ENCODE data around the gene CBX1.
"Not testable (repeated sequence)": the region's sequence is repeated elsewhere in the genome, so short reads cannot be mapped to it uniquely, and the experiment has no call there.

CBX1 gene

DNA sequence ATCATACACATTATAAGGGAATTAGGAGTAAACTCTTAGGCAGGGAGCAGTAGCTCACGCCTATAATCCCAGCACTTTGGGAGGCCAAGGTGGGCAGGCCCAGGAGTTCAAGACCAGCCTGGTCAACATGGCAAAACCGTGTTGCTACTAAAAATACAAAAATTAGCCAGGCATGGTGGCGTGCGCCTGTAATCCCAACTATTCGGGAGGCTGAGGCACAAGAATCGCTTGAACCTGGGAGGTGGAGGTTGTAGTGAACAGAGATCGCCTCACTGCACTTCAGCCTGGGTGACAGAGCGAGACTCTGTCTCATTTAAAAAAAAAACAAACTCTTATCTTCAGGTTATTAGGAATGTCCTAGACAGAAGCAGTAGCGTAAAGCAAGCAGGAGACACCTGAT lies 28.5 kb downstream of the CBX1 start:
- not testable (repeated sequence) for DNase-seq (ENCODE audit: low spot score)

DNA sequence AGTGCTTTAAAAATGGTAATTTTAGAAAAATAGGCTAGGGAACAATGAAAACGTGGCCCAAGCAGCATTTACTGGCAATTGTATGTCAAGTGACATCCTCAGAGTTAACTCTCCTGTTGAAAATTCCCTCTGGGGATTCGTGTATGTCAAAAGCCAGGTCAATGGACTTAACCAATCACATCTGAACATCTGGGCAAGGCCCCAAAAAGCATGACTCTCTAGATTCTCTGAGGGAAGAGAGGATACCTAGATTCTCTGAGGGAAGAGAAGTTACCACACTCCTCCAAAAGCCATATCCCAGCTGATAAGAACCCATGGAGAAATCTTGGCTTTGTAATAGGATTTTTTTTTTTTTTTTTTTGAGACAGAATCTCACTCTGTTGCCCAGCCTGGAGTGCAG lies 29.6 kb downstream of the CBX1 start:
- no peak for DNase-seq (ENCODE audit: low spot score)

DNA sequence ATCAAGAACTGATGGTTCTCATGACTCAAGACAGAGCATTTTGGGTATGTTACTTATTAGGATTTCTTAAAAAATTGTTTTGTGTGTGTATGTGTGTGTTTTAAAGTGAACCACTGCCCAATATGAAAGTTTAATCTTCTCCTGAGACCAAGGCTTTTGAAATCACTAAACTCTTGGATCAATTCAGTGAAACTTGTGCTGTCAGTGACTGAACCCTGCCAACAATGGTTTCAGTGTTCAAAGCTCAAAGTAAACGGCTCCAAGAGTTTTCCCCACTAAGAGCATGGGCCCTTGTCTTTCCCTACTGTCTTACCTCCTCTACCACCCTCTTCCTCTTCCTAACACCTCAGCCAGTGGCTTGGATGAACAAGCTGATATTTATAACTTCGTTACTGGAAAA lies 31.1 kb downstream of the CBX1 start:
- DNase-seq (ENCODE audit: low spot score): no peak

DNA sequence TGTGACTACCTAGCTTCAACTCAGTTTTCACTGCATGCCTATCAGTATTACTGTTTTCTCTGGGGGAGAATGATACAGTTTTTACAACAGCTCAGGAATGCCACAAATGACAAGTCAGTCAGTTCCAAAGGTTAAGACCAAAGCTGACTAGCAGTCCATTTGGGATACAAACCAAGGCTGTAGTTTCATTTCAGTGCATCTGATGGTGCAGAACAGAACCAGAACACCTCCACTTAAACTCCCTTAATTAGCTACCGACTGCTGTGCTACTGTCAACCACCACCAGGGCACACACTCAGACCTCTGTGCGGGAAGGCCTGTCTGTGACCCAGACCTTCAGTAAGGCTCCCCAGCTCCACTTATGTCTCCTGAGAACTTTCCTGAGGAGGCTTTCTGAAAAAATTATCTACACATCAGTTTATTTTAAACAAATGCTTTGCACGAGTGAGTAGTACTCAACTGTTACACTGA lies 32.8 kb downstream of the CBX1 start:
- peak; percentile 49 for DNase-seq (ENCODE audit: low spot score)

DNA sequence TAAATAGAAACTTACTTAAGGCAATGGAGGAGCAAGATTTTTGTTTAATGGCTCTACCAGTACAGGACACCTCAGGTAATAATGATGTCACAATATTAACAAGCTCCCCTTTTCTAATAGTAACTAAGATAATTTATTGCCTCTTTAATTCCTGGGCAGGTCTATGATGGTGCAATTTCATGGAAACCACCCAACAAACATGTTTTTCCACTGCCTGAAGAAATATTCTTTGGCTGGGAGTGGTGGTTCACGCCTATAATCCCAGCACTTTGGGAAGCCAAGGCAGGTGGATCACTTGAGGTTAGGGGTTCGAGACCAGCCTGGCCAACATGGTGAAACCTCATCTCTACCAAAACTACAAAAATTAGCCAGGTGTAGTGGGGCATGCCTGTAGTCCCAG lies 33.5 kb downstream of the CBX1 start:
- not testable (repeated sequence) for DNase-seq (ENCODE audit: low spot score)

DNA sequence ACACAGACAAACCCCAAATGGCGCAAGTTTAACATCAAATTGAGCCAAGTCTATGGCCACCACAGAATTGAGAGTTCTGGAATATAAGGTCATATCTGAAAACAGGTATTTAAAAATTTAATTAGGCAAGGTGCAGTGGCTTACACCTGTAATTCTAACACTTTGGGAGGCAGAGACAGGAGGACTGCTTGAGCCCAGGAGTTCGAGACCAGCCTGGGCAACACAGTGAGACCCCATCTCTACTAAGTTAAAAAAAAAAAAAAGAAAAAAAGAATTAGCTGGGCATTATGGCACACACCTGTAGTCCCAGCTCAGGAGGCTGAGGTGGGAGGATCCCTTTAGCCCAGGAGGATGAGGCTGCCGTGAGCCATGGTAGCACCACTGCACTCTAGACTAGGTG lies 34.0 kb downstream of the CBX1 start:
- no peak for DNase-seq (ENCODE audit: low spot score)

DNA sequence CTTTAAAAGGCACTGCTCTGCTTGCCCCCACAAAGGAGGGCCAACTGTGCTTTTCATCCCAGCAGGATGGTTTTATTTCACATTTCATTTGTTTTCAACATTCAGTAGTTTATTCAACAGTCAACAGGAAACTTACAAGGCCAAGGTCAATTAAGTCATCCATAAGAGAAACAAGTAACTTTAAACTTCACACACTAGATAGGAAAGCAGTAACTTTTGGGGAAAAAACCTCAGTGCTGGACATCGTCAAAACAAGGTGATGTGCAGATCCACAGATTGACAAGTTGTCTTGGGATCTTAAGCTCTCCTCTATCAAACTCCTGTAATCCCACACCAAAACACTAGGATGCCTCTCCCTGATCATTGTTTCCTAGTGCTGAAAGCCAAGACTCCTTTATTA lies 34.6 kb downstream of the CBX1 start:
- no peak for DNase-seq (ENCODE audit: low spot score)

DNA sequence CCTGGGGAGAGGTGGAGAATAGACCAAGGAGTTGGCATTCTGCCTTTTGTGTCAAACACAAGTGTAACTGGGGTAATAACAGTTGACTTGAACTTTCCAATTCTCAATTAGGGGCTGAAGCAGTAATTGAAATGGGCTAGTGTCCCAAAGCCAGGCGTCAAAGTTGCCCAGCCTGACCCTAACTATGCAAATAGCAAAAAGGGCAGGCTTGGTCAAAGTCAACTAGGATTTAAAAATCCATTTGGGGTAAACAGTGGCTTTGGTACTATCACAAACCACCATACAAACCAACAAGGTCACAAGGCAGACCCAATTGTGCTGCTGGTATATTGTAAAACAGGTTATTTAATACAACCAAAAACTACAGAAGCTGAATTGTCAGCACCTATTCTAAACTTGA lies 35.1 kb downstream of the CBX1 start:
- DNase-seq (ENCODE audit: low spot score): no peak

DNA sequence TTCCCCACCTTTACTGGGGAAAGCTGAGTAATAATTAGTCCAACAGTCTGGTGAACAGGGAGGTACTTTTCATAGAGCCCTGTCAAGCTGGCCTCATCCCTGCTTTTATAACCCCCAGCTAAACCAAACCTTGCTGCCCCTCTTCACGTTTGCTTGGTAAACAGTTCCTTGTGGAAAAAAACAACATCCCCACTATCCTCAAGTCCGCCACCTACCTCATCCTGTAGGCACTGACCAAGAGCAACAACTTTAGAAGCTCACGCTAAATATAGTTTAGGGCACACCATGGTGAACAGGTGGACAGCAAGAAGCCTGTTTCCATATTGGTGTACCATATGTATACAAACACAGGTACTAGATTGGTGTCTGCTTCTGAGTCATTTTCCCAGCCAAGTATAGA lies 36.6 kb downstream of the CBX1 start:
- DNase-seq (ENCODE audit: low spot score): no peak

DNA sequence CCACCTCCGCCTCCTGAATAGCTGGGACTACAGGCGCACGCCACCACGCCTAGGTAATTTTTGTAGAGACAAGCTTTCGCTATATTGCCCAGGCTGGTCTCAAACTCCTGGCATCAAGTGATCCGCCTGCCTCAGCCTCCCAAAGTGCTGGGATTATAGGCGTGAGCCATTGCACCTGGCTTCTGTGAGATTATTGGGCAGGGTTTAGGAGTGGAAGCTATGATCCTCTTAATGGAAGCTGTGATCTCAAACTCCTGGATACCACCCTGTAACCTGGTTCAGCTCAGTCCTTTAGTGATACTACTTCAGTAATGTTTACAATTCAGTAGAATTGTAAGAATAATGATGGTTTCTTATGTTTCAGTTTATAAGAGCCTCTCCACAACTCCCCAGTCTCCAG lies 39.0 kb downstream of the CBX1 start:
- no peak for DNase-seq (ENCODE audit: low spot score)

DNA sequence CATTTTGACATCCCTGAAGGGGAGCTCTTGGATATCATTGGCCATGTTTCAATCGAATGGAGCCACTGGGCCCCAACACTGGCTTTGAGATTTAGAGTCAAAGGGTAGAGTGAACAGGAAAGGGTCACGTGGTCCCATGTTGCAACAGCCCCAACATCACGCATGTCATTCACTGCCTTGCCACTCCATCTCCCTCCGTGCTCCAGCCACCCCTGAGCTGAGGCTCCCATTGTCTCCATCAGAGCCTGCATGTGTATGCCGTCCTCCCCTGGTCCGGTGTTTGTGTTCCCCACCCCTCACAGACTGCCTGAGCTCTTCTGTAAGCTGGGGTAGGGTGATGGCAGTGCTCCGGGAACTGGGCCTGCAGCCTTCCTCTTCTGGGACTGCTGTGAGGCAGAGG lies 41.0 kb downstream of the CBX1 start:
- no peak for DNase-seq (ENCODE audit: low spot score)

DNA sequence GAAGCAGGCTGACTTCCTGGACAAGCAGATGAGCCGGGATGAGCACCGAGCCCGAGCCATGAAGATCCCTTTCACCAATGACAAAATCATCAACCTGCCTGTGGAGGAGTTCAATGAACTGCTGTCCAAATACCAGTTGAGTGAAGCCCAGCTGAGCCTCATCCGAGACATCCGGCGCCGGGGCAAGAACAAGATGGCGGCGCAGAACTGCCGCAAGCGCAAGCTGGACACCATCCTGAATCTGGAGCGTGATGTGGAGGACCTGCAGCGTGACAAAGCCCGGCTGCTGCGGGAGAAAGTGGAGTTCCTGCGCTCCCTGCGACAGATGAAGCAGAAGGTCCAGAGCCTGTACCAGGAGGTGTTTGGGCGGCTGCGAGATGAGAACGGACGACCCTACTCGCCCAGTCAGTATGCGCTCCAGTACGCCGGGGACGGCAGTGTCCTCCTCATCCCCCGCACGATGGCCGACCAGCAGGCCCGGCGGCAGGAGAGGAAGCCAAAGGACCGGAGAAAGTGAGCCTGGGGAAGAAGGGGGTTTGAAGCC lies 42.1 kb downstream of the CBX1 start:
- DNase-seq (ENCODE audit: low spot score): no peak

DNA sequence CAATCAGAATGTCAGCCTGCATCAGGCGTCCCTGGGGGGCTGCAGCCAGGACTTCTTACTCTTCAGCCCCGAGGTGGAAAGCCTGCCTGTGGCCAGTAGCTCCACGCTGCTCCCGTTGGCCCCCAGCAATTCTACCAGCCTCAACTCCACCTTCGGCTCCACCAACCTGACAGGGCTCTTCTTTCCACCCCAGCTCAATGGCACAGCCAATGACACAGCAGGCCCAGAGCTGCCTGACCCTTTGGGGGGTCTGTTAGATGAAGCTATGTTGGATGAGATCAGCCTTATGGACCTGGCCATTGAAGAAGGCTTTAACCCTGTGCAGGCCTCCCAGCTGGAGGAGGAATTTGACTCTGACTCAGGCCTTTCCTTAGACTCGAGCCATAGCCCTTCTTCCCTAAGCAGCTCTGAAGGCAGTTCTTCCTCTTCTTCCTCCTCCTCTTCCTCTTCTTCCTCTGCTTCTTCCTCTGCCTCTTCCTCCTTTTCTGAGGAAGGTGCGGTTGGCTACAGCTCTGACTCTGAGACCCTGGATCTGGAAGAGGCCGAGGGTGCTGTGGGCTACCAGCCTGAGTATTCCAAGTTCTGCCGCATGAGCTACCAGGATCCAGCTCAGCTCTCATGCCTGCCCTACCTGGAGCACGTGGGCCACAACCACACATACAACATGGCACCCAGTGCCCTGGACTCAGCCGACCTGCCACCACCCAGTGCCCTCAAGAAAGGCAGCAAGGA lies 42.7 kb downstream of the CBX1 start:
- DNase-seq (ENCODE audit: low spot score): no peak

DNA sequence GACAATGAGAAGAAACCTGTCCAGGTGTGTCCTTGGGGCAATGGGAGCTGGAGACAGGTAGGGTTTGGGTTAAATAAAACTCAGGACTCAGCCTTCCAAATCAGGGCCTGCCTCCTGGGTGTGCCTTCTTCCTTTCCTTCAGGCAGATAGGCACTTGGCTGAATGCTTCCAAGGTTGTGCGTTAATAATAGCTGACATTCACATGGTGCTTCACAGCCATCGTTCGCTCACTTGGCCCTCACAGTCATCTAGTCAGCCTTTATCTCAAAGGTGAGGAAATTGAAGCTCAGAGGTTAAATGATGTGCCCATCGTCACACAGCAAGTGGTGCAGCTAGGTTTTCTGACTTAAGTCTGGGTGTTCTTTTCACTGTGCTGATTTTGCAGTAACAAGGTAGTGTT lies 43.7 kb downstream of the CBX1 start:
- no peak for DNase-seq (ENCODE audit: low spot score)

DNA sequence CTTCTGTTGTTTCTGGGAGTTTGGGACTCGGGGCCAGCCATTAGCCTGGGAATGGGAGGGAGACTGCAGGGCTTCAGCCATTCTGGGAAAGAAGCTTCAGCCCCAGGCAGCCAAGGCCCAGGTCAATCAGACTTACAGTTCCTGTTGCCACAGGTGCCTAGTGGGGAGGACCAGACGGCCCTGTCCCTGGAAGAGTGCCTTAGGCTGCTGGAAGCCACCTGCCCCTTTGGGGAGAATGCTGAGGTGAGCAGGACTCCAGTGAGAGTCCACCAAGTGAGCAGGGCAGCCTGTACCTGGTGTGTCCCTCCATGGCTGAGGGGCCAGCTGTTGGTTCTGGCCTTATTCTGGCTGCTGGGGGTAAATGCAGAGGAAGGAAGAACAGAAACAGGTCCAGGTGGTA lies 44.4 kb downstream of the CBX1 start:
- DNase-seq (ENCODE audit: low spot score): no peak

DNA sequence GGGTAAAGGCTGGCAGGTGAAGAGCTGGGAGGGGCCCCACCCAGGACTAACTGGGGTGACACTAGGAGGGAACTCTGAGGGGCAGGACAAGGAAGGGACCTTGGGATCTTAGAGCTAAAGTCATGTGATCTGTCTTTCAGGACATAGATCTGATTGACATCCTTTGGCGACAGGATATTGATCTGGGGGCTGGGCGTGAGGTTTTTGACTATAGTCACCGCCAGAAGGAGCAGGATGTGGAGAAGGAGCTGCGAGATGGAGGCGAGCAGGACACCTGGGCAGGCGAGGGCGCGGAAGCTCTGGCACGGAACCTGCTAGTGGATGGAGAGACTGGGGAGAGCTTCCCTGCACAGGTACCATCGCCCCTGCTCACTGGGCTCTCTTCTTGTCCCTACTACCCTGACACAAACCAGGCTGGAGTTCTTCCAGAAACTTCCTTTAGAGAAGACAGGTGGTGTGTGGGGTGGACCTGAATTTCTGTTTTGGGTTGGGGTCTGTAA lies 45.0 kb downstream of the CBX1 start:
- DNase-seq (ENCODE audit: low spot score): no peak

DNA sequence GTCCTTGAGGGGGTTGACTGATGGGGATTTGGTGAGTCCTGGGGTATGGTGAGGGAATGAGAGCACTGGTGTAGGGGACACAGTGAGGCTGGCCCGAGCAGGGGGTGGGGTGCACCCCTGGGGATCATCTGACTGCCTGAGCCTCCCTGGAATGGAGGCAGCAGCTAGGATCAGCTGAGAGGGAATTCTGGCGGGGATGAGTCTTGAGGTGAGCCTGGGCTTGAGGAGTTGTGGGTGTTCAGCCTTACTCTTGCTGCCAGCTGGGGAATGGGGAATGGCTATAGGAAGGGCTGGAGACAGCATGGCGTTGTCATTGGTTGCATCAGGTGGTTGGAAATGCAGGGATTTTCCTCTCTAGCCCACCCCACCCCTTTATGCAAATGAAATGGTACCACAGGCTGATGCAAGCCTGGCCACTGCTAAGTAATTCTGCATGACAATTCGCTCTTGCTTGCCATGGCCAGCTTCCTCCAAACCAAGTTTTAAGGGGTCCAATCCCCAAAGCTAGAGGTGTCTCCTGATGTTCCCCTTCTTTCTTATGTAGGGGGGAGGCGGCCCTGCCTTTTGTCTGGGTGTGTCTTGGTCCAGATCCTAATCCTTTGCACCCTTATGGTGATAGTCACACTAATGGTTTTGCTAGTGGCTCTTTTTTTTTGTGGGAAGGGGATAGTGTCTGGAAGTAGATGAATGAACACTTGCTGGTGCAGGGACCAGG lies 45.6 kb downstream of the CBX1 start:
- no peak for DNase-seq (ENCODE audit: low spot score)

DNA sequence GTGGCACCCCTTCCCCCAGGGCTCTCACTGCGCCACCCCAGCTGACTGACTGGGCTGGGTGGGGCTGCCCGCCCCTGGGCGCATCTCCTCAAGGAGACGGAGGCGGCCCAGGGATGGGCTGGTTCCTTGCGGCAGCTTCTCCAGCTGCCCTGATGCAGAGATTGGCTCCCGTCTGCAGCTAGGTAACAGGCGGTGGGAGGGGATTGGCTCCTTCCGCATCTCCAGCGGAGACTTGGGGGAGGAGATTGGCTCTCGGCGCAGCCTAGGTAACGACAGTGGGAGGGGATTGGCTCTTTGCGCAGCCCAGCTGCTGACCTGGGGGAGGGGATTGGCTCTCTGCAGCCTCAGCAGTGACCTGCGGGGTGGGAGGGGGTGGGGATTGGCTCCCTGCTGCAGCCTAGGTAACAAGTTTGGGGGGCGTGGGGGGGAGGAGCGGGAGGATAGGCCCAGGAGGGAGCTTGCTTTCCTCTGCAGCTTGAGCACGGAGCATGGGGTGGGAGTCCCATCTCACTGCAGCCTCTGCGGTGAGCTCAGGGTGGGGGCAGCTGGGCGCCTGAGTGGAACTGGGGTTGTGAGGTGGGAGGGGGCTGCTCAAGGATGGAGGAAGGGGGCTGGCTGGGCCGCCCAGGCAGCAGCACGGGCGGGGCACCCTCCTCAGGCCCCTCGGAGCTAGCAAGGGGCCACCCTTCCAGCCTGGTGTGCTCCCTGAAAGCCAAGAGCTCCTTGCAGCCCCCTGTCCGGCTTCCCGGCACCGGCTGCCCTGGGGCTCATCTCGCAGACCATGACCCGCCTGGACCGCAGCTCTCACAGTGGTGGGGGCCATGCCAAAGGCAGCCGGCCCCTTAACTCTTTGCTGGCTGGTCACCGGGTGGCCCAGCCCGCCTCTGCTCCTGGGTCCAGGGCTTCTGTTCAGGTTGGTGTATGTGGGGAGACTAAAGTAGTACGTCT lies 46.8 kb downstream of the CBX1 start:
- peak; percentile 51 for DNase-seq (ENCODE audit: low spot score)

DNA sequence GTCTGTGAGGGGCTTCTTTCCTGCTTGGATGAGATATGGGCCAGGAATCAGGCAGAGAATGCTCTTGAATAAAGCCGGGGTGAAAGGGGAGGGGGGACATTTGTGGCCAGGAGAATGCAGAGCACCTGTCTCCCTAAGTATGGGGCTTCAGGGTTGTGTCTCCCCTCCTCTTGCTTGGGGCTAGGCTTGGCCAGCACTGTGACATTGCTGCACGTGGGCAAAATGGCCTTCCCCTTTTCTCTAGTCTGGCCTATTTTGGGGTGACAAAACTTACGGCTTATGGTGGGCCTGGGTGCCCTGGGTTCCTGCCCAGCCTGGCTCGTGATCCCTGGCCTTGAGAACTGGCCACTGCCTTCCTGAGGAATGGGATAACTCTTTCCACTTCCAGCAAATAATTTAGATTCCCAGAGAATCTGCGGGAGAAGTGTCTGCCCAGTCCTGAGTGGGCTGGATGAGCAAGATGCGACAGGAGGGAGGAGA lies 47.5 kb downstream of the CBX1 start:
- DNase-seq (ENCODE audit: low spot score): no peak

DNA sequence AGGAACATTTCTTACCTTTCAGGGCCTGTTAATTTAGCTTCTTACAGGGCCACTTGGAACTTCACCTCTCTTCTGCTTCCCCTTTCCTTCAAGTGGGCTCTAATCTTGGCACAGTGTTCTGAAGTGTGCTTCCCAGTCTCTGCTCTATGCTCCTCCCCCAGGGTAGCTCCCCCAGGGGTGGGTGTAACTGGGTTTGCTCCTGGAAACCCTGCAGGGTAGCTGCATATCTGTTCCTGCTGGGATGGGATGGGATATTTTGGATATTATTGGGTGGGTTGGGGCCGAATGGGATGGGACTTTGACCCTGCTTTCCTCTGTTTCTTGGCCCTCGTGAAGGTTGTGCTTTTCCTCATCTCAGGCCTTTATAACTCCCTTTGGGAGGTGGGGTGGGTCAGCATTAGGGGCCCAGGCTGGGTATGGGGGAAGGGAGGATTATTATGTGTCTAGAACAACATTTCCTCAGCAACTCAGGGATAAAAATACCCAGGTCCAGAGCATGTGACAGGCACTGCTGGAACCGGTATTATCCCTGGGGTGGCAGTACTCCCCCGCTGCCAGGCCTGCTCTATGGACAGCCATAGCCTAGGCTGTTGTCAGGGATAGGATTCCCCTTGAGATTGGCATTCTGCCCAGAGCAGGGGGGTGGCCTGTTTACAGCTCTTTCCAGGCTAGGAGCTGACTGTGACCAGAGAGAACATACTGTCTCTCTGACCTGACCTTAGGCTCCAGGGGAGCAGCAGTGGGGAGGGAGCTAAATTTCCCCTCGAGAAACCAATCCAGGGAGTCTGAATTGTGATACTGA lies 48.1 kb downstream of the CBX1 start:
- no peak for DNase-seq (ENCODE audit: low spot score)

All from AG08396 (cell line).